SU-DHL-6 (cell line): ENCODE measurements around the gene DYNC1LI1.

Source experiments
- H2AFZ ChIP-seq: fragments of 200-600 bp; sonication (generic); 2 replicates; pipeline ENCODE4 v1.6.1; 2014; ENCODE audit warnings: low read depth, mild to moderate bottlenecking, moderate library complexity, mixed read lengths, antibody characterized with exemption, low read length; ENCODE audit not compliant: severe bottlenecking
- H3F3A ChIP-seq: fragments of 200-600 bp; shearing (Covaris generic); 2 replicates; pipeline ENCODE4 v1.6.0; 2016; ENCODE audit warnings: antibody characterized with exemption, mild to moderate bottlenecking; ENCODE audit not compliant: insufficient read depth
- H3K27ac ChIP-seq: fragments of 200-600 bp; sonication (generic); 2 replicates; pipeline ENCODE4 v1.5.1; 2016; ENCODE audit warnings: low read depth, mild to moderate bottlenecking, low read length, moderate library complexity, mixed read lengths
- H3K27me3 ChIP-seq: fragments of 200-600 bp; sonication (generic), shearing (Covaris generic); 2 replicates; pipeline ENCODE4 v1.6.0; 2014; ENCODE audit warnings: mild to moderate bottlenecking, low read length
- H3K36me3 ChIP-seq: fragments of 200-600 bp; sonication (generic); 2 replicates; pipeline ENCODE4 v1.6.1; 2014; ENCODE audit warnings: mild to moderate bottlenecking, low read length, mixed read lengths
- H3K4me2 ChIP-seq: fragments of 300-600, 200-600 bp; shearing (Covaris generic), sonication (generic); 2 replicates; pipeline ENCODE4 v1.6.0; 2014; ENCODE audit warnings: low read length, low read depth, mild to moderate bottlenecking; ENCODE audit not compliant: poor library complexity, severe bottlenecking
- H3K4me3 ChIP-seq: fragments of 200-600 bp; sonication (generic); 2 replicates; pipeline ENCODE4 v1.5.1; 2014; ENCODE audit warnings: antibody characterized with exemption, low read length, mild to moderate bottlenecking, mixed read lengths; ENCODE audit not compliant: insufficient read depth, poor library complexity, severe bottlenecking
- H3K79me2 ChIP-seq: fragments of 200-600 bp; sonication (generic); 2 replicates; pipeline ENCODE4 v1.6.1; 2014; ENCODE audit warnings: mild to moderate bottlenecking, low read length, moderate library complexity; ENCODE audit not compliant: insufficient read depth
- H3K9ac ChIP-seq: fragments of 200-600 bp; sonication (generic); 2 replicates; pipeline ENCODE4 v1.7.0; 2014; ENCODE audit warnings: mild to moderate bottlenecking, low read length
- H3K9me2 ChIP-seq: fragments of 200-600 bp; sonication (generic); replicated peaks from 2 replicates; pipeline ENCODE4 v1.6.1; 2014; ENCODE audit warnings: low read length; ENCODE audit not compliant: insufficient read depth
- H3K9me3 ChIP-seq: fragments of 200-600 bp; sonication (generic); 2 replicates; pipeline ENCODE4 v1.6.1; 2014; ENCODE audit warnings: low read length, mixed read lengths; ENCODE audit not compliant: insufficient read depth
- H4K20me1 ChIP-seq: fragments of 200-600 bp; sonication (generic); 2 replicates; pipeline ENCODE4 v1.6.1; 2014; ENCODE audit warnings: low read depth, mild to moderate bottlenecking, antibody characterized with exemption, low read length, moderate library complexity, mixed read lengths
- EZH2phosphoT487 ChIP-seq: fragments of 200-600 bp; sonication (generic), shearing (Covaris generic); conservative IDR thresholded peaks from 2 replicates; pipeline ENCODE4 v1.6.1; 2018; ENCODE audit warnings: mild to moderate bottlenecking, antibody characterized with exemption, low read length, moderate library complexity, mixed read lengths
- TF ChIP-seq, protein P1 (sequence below): fragments of 200-600 bp; sonication (generic); IDR thresholded peaks from one replicate; pipeline ENCODE4 v1.5.1; 2017; ENCODE audit warnings: antibody characterized with exemption, mild to moderate bottlenecking, low read length, moderate library complexity; ENCODE audit not compliant: insufficient read depth, poor library complexity, severe bottlenecking

The DYNC1LI1 gene

DNA sequence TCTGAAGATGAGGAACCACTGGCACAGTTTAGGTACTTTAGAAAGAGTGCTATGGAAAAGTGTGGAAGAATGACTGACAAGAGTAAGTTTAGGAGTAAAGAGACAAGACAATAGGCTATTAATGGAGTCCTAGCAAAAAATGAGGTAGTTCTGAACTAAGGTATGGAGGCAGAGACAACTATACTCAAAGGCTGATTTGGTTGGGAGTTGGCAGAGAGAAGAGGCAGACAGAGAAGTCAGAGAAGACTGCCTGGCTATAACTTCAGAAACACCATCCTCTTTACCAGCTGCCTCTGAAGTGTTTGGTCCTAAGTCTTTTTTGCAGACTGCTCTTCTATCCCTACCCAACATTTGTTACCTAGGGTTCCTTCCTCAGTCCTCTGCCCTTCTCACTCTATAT is 19.2 kb downstream of the DYNC1LI1 start:
- Histone ChIP-seq H3K4me2 (no peak overlapping the region), H3K79me2 (peaks cover 92% of the 10 kb centered on the region), H4K20me1 (0 out of 2 replicates have a peak, but pooled peaks cover 3% of the 10 kb centered on the region)

DNA sequence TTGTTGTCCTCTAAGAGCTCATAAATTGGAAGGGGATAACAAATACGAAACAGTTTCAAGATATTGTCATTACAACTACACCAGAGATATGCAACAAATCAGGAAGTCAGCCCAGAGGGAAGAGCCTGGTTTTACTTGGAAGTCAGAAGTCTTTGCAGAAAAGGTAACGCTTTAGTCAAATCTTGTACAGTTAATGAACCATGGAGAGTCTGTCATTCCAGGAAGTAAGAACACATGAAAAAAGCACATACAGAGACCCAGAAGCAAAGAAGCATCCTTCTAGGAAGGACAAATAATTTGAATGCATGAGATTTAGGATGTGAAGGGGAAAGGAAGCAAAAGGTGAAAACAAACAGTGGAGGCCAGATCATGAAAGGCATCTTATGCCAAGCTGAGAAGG is 19.6 kb downstream of the DYNC1LI1 start:
- H3K9me3 ChIP-seq, result no peaks in the 10 kb centered on the region
- no peak overlapping the region for H3K4me2 ChIP-seq
- 0 out of 2 replicates have a peak, but pooled peaks cover 3% of the 10 kb centered on the region for H4K20me1 ChIP-seq
- no peak overlapping the region for H3K4me3 ChIP-seq
- no peak overlapping the region for H2AFZ ChIP-seq
- no peaks in the 10 kb centered on the region for H3K9me2 ChIP-seq
- no peak overlapping the region for H3K9ac ChIP-seq
- H3K27me3 ChIP-seq, result no peaks in the 10 kb centered on the region
- 0 out of 2 replicates have a peak, but pooled peaks cover 4% of the 10 kb centered on the region for H3F3A ChIP-seq
- H3K27ac ChIP-seq, result no peak overlapping the region
- TF ChIP-seq EZH2phosphoT487, result no peak
- TF ChIP-seq, protein P1, sequence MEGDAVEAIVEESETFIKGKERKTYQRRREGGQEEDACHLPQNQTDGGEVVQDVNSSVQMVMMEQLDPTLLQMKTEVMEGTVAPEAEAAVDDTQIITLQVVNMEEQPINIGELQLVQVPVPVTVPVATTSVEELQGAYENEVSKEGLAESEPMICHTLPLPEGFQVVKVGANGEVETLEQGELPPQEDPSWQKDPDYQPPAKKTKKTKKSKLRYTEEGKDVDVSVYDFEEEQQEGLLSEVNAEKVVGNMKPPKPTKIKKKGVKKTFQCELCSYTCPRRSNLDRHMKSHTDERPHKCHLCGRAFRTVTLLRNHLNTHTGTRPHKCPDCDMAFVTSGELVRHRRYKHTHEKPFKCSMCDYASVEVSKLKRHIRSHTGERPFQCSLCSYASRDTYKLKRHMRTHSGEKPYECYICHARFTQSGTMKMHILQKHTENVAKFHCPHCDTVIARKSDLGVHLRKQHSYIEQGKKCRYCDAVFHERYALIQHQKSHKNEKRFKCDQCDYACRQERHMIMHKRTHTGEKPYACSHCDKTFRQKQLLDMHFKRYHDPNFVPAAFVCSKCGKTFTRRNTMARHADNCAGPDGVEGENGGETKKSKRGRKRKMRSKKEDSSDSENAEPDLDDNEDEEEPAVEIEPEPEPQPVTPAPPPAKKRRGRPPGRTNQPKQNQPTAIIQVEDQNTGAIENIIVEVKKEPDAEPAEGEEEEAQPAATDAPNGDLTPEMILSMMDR, result no peak
- peaks cover 92% of the 10 kb centered on the region for H3K79me2 ChIP-seq
- H3K36me3 ChIP-seq, result no peaks in the 10 kb centered on the region

More for the DNA sequence above, 19.2 kb downstream of the DYNC1LI1 start:
- no peak overlapping the region for H3K9ac ChIP-seq
- no peak overlapping the region for H2AFZ ChIP-seq
- 0 out of 2 replicates have a peak, but pooled peaks cover 1% of the 10 kb centered on the region for H3F3A ChIP-seq
- no peaks in the 10 kb centered on the region for H3K27me3 ChIP-seq
- no peaks in the 10 kb centered on the region for H3K36me3 ChIP-seq
- no peak for TF ChIP-seq EZH2phosphoT487
- TF ChIP-seq, protein P1, result no peak
- no peak overlapping the region for H3K27ac ChIP-seq
- no peaks in the 10 kb centered on the region for H3K9me2 ChIP-seq
- no peaks in the 10 kb centered on the region for H3K9me3 ChIP-seq
- no peak overlapping the region for H3K4me3 ChIP-seq

DNA sequence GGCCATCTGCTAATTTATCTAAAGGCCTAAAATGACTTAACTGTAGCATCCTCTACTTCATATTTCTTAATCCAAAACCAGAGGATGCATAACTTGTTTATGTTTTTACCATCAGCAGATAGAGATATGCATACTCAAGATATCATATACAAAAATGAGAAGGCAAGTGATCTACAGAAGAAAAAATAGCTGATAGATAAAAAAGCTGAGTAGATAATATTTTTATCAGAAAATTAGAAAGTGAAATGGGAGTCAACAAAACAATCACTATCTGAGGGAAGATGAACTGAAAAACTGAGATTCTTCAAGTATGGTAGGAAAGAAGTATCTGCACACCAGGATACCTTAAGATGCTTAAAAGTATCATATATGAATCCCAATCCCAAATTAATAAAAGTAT is 25.4 kb downstream of the DYNC1LI1 start:
- Histone ChIP-seq H3K27me3 (no peaks in the 10 kb centered on the region), H3K9ac (no peak overlapping the region), H3F3A (0 out of 2 replicates have a peak, but pooled peaks cover 4% of the 10 kb centered on the region), H3K4me3 (no peak overlapping the region), H3K9me2 (no peaks in the 10 kb centered on the region), H3K27ac (no peak overlapping the region), H3K9me3 (no peaks in the 10 kb centered on the region), H3K4me2 (no peak overlapping the region), H3K36me3 (0 out of 2 replicates have a peak, but pooled peaks cover 7% of the 10 kb centered on the region), H4K20me1 (0 out of 2 replicates have a peak, but pooled peaks cover 3% of the 10 kb centered on the region), H2AFZ (no peak overlapping the region), H3K79me2 (peaks cover 51% of the 10 kb centered on the region)
- no peak for TF ChIP-seq EZH2phosphoT487
- TF ChIP-seq, protein P1, result no peak
